PC-9 (cell line): ENCODE data around the gene AUTS2.

Source experiments
- CTCF ChIP-seq: fragments of 200-600 bp; sonication (generic); conservative IDR thresholded peaks from 2 replicates; pipeline ENCODE4 v1.6.1; 2017; ENCODE audit warnings: mixed run types, antibody characterized with exemption, mild to moderate bottlenecking, moderate library complexity
- EZH2 ChIP-seq: fragments of 200-600 bp; sonication (generic); IDR thresholded peaks from 2 replicates; pipeline ENCODE4 v1.8.0; 2017; ENCODE audit warnings: antibody characterized with exemption, low read depth

- TF ChIP-seq CTCF (no peak), EZH2 (no peak)
Measured at GRCh38 chr7:70595755-70596597, 997.7 kb downstream of the AUTS2 start.
